ENCODE results near the gene RSPO3. TPM values are rescaled to one million over a fixed set of nuclear protein-coding genes. Genes with fewer than 3 reads are reported as not detected.

RSPO3 gene
- total and polyA plus RNA-seq, 5 experiments from 2014 or later = not detected

GRCh38 chr6:127136786-127137185 is 18.3 kb downstream of the RSPO3 start:
- H3K36me3 Mint-ChIP-seq = no peaks in the 10 kb centered on the region
- H3K27me3 Mint-ChIP-seq = peaks cover 0 to 11% (median 3%) of the 10 kb centered on the region in 5 donors
- ATAC-seq (no peak), DNase-seq (no peak)
- no peaks in the 10 kb centered on the region for H3K9me3 Mint-ChIP-seq
- H3K4me3 Mint-ChIP-seq = no peak overlapping the region
- no peaks in the 10 kb centered on the region for H3K4me1 Mint-ChIP-seq
- H3K27ac Mint-ChIP-seq = no peak overlapping the region
- POLR2A ChIA-PET = no interaction called here

- Mint-ChIP-seq H3K27me3 (peaks cover 8 to 41% (median 9%) of the 10 kb centered on the region in 5 donors), H3K9me3 (no peaks in the 10 kb centered on the region), H3K4me1 (no peaks in the 10 kb centered on the region), H3K27ac (no peak overlapping the region), H3K36me3 (no peaks in the 10 kb centered on the region), H3K4me3 (no peak overlapping the region)
- DNase-seq = no peak
- POLR2A ChIA-PET = no interaction called here
- ATAC-seq = no peak
Measured at GRCh38 chr6:127146932-127147331, 28.5 kb downstream of the RSPO3 start.

- DNase-seq (no peak), ATAC-seq (no peak)
- H3K9me3 Mint-ChIP-seq = no peaks in the 10 kb centered on the region
- H3K27me3 Mint-ChIP-seq = peaks cover 8 to 41% (median 9%) of the 10 kb centered on the region in 5 donors
- POLR2A ChIA-PET = no interaction called here
- no peak overlapping the region for H3K27ac Mint-ChIP-seq
- no peaks in the 10 kb centered on the region for H3K4me1 Mint-ChIP-seq
- no peaks in the 10 kb centered on the region for H3K36me3 Mint-ChIP-seq
- H3K4me3 Mint-ChIP-seq = no peak overlapping the region
Measured at GRCh38 chr6:127147534-127147933, 29.1 kb downstream of the RSPO3 start.

- no peak overlapping the region for H3K27ac Mint-ChIP-seq
- POLR2A ChIA-PET = no interaction called here
- ATAC-seq (no peak), DNase-seq (no peak)
- no peak overlapping the region for H3K4me3 Mint-ChIP-seq
- H3K4me1 Mint-ChIP-seq = no peaks in the 10 kb centered on the region
- H3K27me3 Mint-ChIP-seq = peaks cover 8 to 41% (median 11%) of the 10 kb centered on the region in 5 donors
- H3K9me3 Mint-ChIP-seq = no peaks in the 10 kb centered on the region
- no peaks in the 10 kb centered on the region for H3K36me3 Mint-ChIP-seq
Measured at GRCh38 chr6:127148511-127148910, 30.0 kb downstream of the RSPO3 start.

- ATAC-seq = no peak
Measured at GRCh38 chr6:127154509-127154908, 36.0 kb downstream of the RSPO3 start.

GRCh38 chr6:127160484-127160883 is 42.0 kb downstream of the RSPO3 start:
- H3K4me1 Mint-ChIP-seq = no peaks in the 10 kb centered on the region
- ATAC-seq (no peak), DNase-seq (no peak)
- H3K27ac Mint-ChIP-seq = no peak overlapping the region
- H3K36me3 Mint-ChIP-seq = no peaks in the 10 kb centered on the region
- H3K27me3 Mint-ChIP-seq = peaks cover 0 to 10% (median 6%) of the 10 kb centered on the region in 5 donors
- no peak overlapping the region for H3K4me3 Mint-ChIP-seq
- POLR2A ChIA-PET = no interaction called here
- H3K9me3 Mint-ChIP-seq = no peaks in the 10 kb centered on the region

More at GRCh38 chr6:127154509-127154908, 36.0 kb downstream of the RSPO3 start:
- DNase-seq = no peak
- POLR2A ChIA-PET = no interaction called here
- H3K4me3 Mint-ChIP-seq = no peak overlapping the region
- H3K27ac Mint-ChIP-seq = no peak overlapping the region
- H3K9me3 Mint-ChIP-seq = no peaks in the 10 kb centered on the region
- no peaks in the 10 kb centered on the region for H3K4me1 Mint-ChIP-seq
- H3K27me3 Mint-ChIP-seq = peaks cover under 1 to 9% (median 1%) of the 10 kb centered on the region in 5 donors
- H3K36me3 Mint-ChIP-seq = no peaks in the 10 kb centered on the region

GRCh38 chr6:127162836-127163235 is 44.4 kb downstream of the RSPO3 start:
- peaks cover 6 to 15% (median 8%) of the 10 kb centered on the region in 5 donors for H3K27me3 Mint-ChIP-seq
- H3K27ac Mint-ChIP-seq = no peak overlapping the region
- ATAC-seq = no peak
- H3K4me3 Mint-ChIP-seq = no peak overlapping the region
- no peak for DNase-seq
- no peaks in the 10 kb centered on the region for H3K36me3 Mint-ChIP-seq
- peaks cover 0 to 2% (median 0%) of the 10 kb centered on the region in 9 donors for H3K9me3 Mint-ChIP-seq
- H3K4me1 Mint-ChIP-seq = no peaks in the 10 kb centered on the region
- POLR2A ChIA-PET = no interaction called here

GRCh38 chr6:127164036-127164435 is 45.6 kb downstream of the RSPO3 start:
- H3K27me3 Mint-ChIP-seq = peaks cover 8 to 18% (median 11%) of the 10 kb centered on the region in 5 donors
- H3K4me1 Mint-ChIP-seq = no peaks in the 10 kb centered on the region
- DNase-seq = no peak
- POLR2A ChIA-PET = no interaction called here
- peaks cover 0 to 1% (median 0%) of the 10 kb centered on the region in 3 donors for H3K36me3 Mint-ChIP-seq
- H3K9me3 Mint-ChIP-seq = peaks cover 0 to 9% (median 3%) of the 10 kb centered on the region in 9 donors
- H3K27ac Mint-ChIP-seq = no peak overlapping the region
- H3K4me3 Mint-ChIP-seq = no peak overlapping the region
- no peak for ATAC-seq

- Mint-ChIP-seq H3K36me3 (peaks cover 0 to 6% (median 0%) of the 10 kb centered on the region in 3 donors), H3K9me3 (peaks cover 0 to 14% (median 7%) of the 10 kb centered on the region in 9 donors), H3K4me1 (no peaks in the 10 kb centered on the region), H3K27ac (no peak overlapping the region), H3K4me3 (no peak overlapping the region), H3K27me3 (peaks cover 9 to 19% (median 12%) of the 10 kb centered on the region in 5 donors)
- POLR2A ChIA-PET = no interaction called here
- no peak for DNase-seq
- no peak for ATAC-seq
Measured at GRCh38 chr6:127164565-127164964, 46.1 kb downstream of the RSPO3 start.

GRCh38 chr6:127173156-127173940 is 54.9 kb downstream of the RSPO3 start:
- Mint-ChIP-seq H3K36me3 (peaks cover 0 to 6% (median 0%) of the 10 kb centered on the region in 3 donors), H3K4me1 (no peaks in the 10 kb centered on the region), H3K27me3 (peaks cover 7 to 41% (median 13%) of the 10 kb centered on the region in 5 donors), H3K9me3 (peaks cover 0 to 10% (median 4%) of the 10 kb centered on the region in 9 donors), H3K27ac (no peak overlapping the region), H3K4me3 (no peak overlapping the region)
- ATAC-seq (no peak), DNase-seq (no peak)
- POLR2A ChIA-PET = no interaction called here

- H3K4me3 Mint-ChIP-seq = no peak overlapping the region
- DNase-seq (no peak), ATAC-seq (no peak)
- no peak overlapping the region for H3K27ac Mint-ChIP-seq
- no peaks in the 10 kb centered on the region for H3K4me1 Mint-ChIP-seq
- H3K36me3 Mint-ChIP-seq = no peaks in the 10 kb centered on the region
- POLR2A ChIA-PET = no interaction called here
- H3K27me3 Mint-ChIP-seq = peaks cover 9 to 26% (median 13%) of the 10 kb centered on the region in 5 donors
- H3K9me3 Mint-ChIP-seq = no peaks in the 10 kb centered on the region
Measured at GRCh38 chr6:127176146-127176545, 57.7 kb downstream of the RSPO3 start.

- Mint-ChIP-seq H3K27ac (peak overlapping the region in 1 of 10 donors; percentile 9), H3K27me3 (peaks cover 4 to 31% (median 13%) of the 10 kb centered on the region in 5 donors), H3K9me3 (peaks cover 0 to 3% (median 0%) of the 10 kb centered on the region in 9 donors), H3K4me3 (no peak overlapping the region), H3K4me1 (no peaks in the 10 kb centered on the region), H3K36me3 (no peaks in the 10 kb centered on the region)
- ATAC-seq (no peak), DNase-seq (no peak)
- POLR2A ChIA-PET = no interaction called here
Measured at GRCh38 chr6:127177030-127177922, 58.8 kb downstream of the RSPO3 start.

GRCh38 chr6:127177923-127178231 is 59.4 kb downstream of the RSPO3 start:
- ATAC-seq = no peak
- Mint-ChIP-seq H3K36me3 (peaks cover 0 to 2% (median 0%) of the 10 kb centered on the region in 3 donors), H3K27ac (no peak overlapping the region), H3K4me3 (no peak overlapping the region), H3K27me3 (peaks cover 6 to 37% (median 15%) of the 10 kb centered on the region in 5 donors), H3K4me1 (no peaks in the 10 kb centered on the region), H3K9me3 (peaks cover 0 to 3% (median 0%) of the 10 kb centered on the region in 9 donors)
- no peak for DNase-seq
- POLR2A ChIA-PET = no interaction called here
